GM13977 (cell line): ENCODE data around the gene SPATA20.

Experiments
- DNase-seq: peaks from one replicate; pipeline ENCODE4 v3.0.0; 2012; ENCODE audit warnings: low spot score
- CTCF ChIP-seq: IDR thresholded peaks from 2 replicates; pipeline ENCODE4 v1.5.1; 2012; ENCODE audit warnings: mild to moderate bottlenecking, control low read depth; ENCODE audit not compliant: insufficient read depth; ENCODE audit errors: extremely low read depth, missing control alignments
- in situ Hi-C: fragments of 300-500 bp; cut with MboI; formaldehyde crosslinking; loops from one replicate; pipeline ENCODE4 v1.12.0; 2022; ENCODE audit warnings: low sequenced_read_pairs, low pct_unique_long_range_greater_than_20kb, mixed read lengths, inconsistent platforms; ENCODE audit not compliant: unreplicated experiment

The SPATA20 gene

GRCh38 chr17:50547035-50547735 lies at the start of gene SPATA20:
Gene SPATA20, plus strand, starts transcription at chr17:50547174. Its CDS starts 35 bp downstream, at chr17:50547209.
- peak; percentile 94 for DNase-seq
- in situ Hi-C loops: no loop called here
- peak; percentile 100 for TF ChIP-seq CTCF

GRCh38 chr17:50498021-50498874 lies 48.7 kb upstream of the SPATA20 start:
- TF ChIP-seq CTCF: no peak
- in situ Hi-C loops: no loop called here
- no peak for DNase-seq

- in situ Hi-C loops: no loop called here
- no peak for TF ChIP-seq CTCF
- DNase-seq: no peak
Measured at GRCh38 chr17:50499270-50499669, 47.7 kb upstream of the SPATA20 start.

- in situ Hi-C loops: no loop called here
- no peak for TF ChIP-seq CTCF
- DNase-seq: no peak
Measured at GRCh38 chr17:50499721-50500120, 47.3 kb upstream of the SPATA20 start.

GRCh38 chr17:50501054-50501453 lies 45.9 kb upstream of the SPATA20 start:
- TF ChIP-seq CTCF: peak; percentile 41
- in situ Hi-C loops: no loop called here
- no peak for DNase-seq

- in situ Hi-C loops: no loop called here
- no peak for TF ChIP-seq CTCF
- no peak for DNase-seq
Measured at GRCh38 chr17:50502301-50502990, 44.5 kb upstream of the SPATA20 start.
